Measurements from ENCODE around the gene TMEM87B. TPM values are rescaled to one million over a fixed set of nuclear protein-coding genes. Genes with fewer than 3 reads are reported as not detected.

Gene TMEM87B
- total and polyA plus RNA-seq, 2 donors (not counting 1 experiment from before 2014, with no cell fraction given) = 30.5 to 31.5 TPM

- Histone ChIP-seq H3K4me3 (replicated peaks in 1 of 4; ENCODE audit: control extremely low read depth in 1 of 4, insufficient read depth in 1 of 4, low read depth in 3 of 4, low read length in 4 of 4) (peak overlapping the region; percentile 61 to 95 (median 75)), H3K79me2 (ENCODE audit: control insufficient read depth, insufficient read depth, low read length) (peaks cover 29% of the 10 kb centered on the region), H3K27me3 (ENCODE audit: control insufficient read depth, insufficient read depth, low read length) (no peaks in the 10 kb centered on the region), H3K4me1 (ENCODE audit: control insufficient read depth, extremely low read depth, insufficient read depth, low read length) (peaks cover 9% of the 10 kb centered on the region), H3K36me3 (ENCODE audit: control insufficient read depth, insufficient read depth, low read length) (peaks cover 1% of the 10 kb centered on the region), H3K4me2 (ENCODE audit: extremely low read depth, insufficient read depth, low read length) (peak overlapping the region; percentile 89), H2AFZ (ENCODE audit: low read length) (no peak overlapping the region), H3K27ac (ENCODE audit: insufficient read depth, low read length) (peak overlapping the region; percentile 91), H3K9ac (ENCODE audit: insufficient read depth, low read length) (no peak overlapping the region), H4K20me1 (ENCODE audit: control insufficient read depth, extremely low read depth, insufficient read depth, low read length) (no peaks in the 10 kb centered on the region), H3K9me3 (ENCODE audit: control insufficient read depth, insufficient read depth, low read depth, low read length) (no peaks in the 10 kb centered on the region)
- DNase-seq (ENCODE audit: low read depth in 2 of 2) = no peak
- TF ChIP-seq EZH2 (IDR thresholded peaks at IDR 0.05; ENCODE audit: low read length, missing control alignments) (no peak), CTCF (conservative IDR thresholded peaks at IDR 0.05 in 1 of 2, IDR thresholded peaks at IDR 0.05 in 1 of 2; ENCODE audit: low read depth in 1 of 2, low read length in 2 of 2) (no peak)
Observed at GRCh38 chr2:112056626-112056987, 1.5 kb downstream of the TMEM87B start.

GRCh38 chr2:112059671-112060070, 4.6 kb downstream of the TMEM87B start:
- Histone ChIP-seq H3K9me3 (ENCODE audit: control insufficient read depth, insufficient read depth, low read depth, low read length) (no peaks in the 10 kb centered on the region), H3K9ac (ENCODE audit: insufficient read depth, low read length) (no peak overlapping the region), H3K36me3 (ENCODE audit: control insufficient read depth, insufficient read depth, low read length) (peaks cover 8% of the 10 kb centered on the region), H3K4me2 (ENCODE audit: extremely low read depth, insufficient read depth, low read length) (no peak overlapping the region), H3K27ac (ENCODE audit: insufficient read depth, low read length) (no peak overlapping the region), H2AFZ (ENCODE audit: low read length) (no peak overlapping the region), H3K27me3 (ENCODE audit: control insufficient read depth, insufficient read depth, low read length) (no peaks in the 10 kb centered on the region), H3K4me1 (ENCODE audit: control insufficient read depth, extremely low read depth, insufficient read depth, low read length) (peaks cover 5% of the 10 kb centered on the region), H4K20me1 (ENCODE audit: control insufficient read depth, extremely low read depth, insufficient read depth, low read length) (no peaks in the 10 kb centered on the region), H3K79me2 (ENCODE audit: control insufficient read depth, insufficient read depth, low read length) (peaks cover 36% of the 10 kb centered on the region), H3K4me3 (replicated peaks in 1 of 4; ENCODE audit: control extremely low read depth in 1 of 4, insufficient read depth in 1 of 4, low read depth in 3 of 4, low read length in 4 of 4) (no peak overlapping the region)
- TF ChIP-seq EZH2 (IDR thresholded peaks at IDR 0.05; ENCODE audit: low read length, missing control alignments) (no peak), CTCF (conservative IDR thresholded peaks at IDR 0.05 in 1 of 2, IDR thresholded peaks at IDR 0.05 in 1 of 2; ENCODE audit: low read depth in 1 of 2, low read length in 2 of 2) (no peak)
- no peak for DNase-seq (ENCODE audit: low read depth in 2 of 2)

- Histone ChIP-seq H3K36me3 (ENCODE audit: control insufficient read depth, insufficient read depth, low read length) (peaks cover 10% of the 10 kb centered on the region), H2AFZ (ENCODE audit: low read length) (no peak overlapping the region), H3K4me3 (replicated peaks in 1 of 4; ENCODE audit: control extremely low read depth in 1 of 4, insufficient read depth in 1 of 4, low read depth in 3 of 4, low read length in 4 of 4) (no peak overlapping the region), H4K20me1 (ENCODE audit: control insufficient read depth, extremely low read depth, insufficient read depth, low read length) (no peaks in the 10 kb centered on the region), H3K27me3 (ENCODE audit: control insufficient read depth, insufficient read depth, low read length) (no peaks in the 10 kb centered on the region), H3K4me1 (ENCODE audit: control insufficient read depth, extremely low read depth, insufficient read depth, low read length) (peaks cover 13% of the 10 kb centered on the region), H3K79me2 (ENCODE audit: control insufficient read depth, insufficient read depth, low read length) (peaks cover 34% of the 10 kb centered on the region), H3K27ac (ENCODE audit: insufficient read depth, low read length) (no peak overlapping the region), H3K4me2 (ENCODE audit: extremely low read depth, insufficient read depth, low read length) (no peak overlapping the region), H3K9ac (ENCODE audit: insufficient read depth, low read length) (no peak overlapping the region), H3K9me3 (ENCODE audit: control insufficient read depth, insufficient read depth, low read depth, low read length) (no peaks in the 10 kb centered on the region)
- DNase-seq (ENCODE audit: low read depth in 2 of 2) = peak in 1 of 2 donors; percentile 79
- TF ChIP-seq CTCF (conservative IDR thresholded peaks at IDR 0.05 in 1 of 2, IDR thresholded peaks at IDR 0.05 in 1 of 2; ENCODE audit: low read depth in 1 of 2, low read length in 2 of 2) (no peak), EZH2 (IDR thresholded peaks at IDR 0.05; ENCODE audit: low read length, missing control alignments) (no peak)
Observed at GRCh38 chr2:112061299-112061698, 6.2 kb downstream of the TMEM87B start.

All from fibroblast of lung (primary cell).